ENCODE results near the gene LRRC61.

LRRC61 gene

GRCh38 chr7:150355666-150356059 lies 32.5 kb downstream of the LRRC61 start:
- no peak for DNase-seq (ENCODE audit: low read depth in 2 of 2)

GRCh38 chr7:150356265-150356897 lies 33.2 kb downstream of the LRRC61 start:
- DNase-seq (ENCODE audit: low read depth in 2 of 2): no peak

- peak in 1 of 2 experiments; percentile 49 for DNase-seq (ENCODE audit: low read depth in 2 of 2)
Observed at GRCh38 chr7:150357270-150357669, 34.1 kb downstream of the LRRC61 start.

GRCh38 chr7:150357771-150358427 lies 34.7 kb downstream of the LRRC61 start:
- no peak for DNase-seq (ENCODE audit: low read depth in 2 of 2)

GRCh38 chr7:150358433-150358832 lies 35.3 kb downstream of the LRRC61 start:
- no peak for DNase-seq (ENCODE audit: low read depth in 2 of 2)

- DNase-seq (ENCODE audit: low read depth in 2 of 2): no peak
Observed at GRCh38 chr7:150358988-150359621, 36.0 kb downstream of the LRRC61 start.

- no peak for DNase-seq (ENCODE audit: low read depth in 2 of 2)
Observed at GRCh38 chr7:150359622-150360362, 36.6 kb downstream of the LRRC61 start.

- DNase-seq (ENCODE audit: low read depth in 2 of 2): no peak
Observed at GRCh38 chr7:150360363-150361058, 37.4 kb downstream of the LRRC61 start.

- DNase-seq (ENCODE audit: low read depth in 2 of 2): no peak
Observed at GRCh38 chr7:150361402-150361801, 38.2 kb downstream of the LRRC61 start.

- DNase-seq (ENCODE audit: low read depth in 2 of 2): no peak
Observed at GRCh38 chr7:150361807-150362621, 38.9 kb downstream of the LRRC61 start.

- DNase-seq (ENCODE audit: low read depth in 2 of 2): no peak
Observed at GRCh38 chr7:150363370-150363769, 40.2 kb downstream of the LRRC61 start.

- no peak for DNase-seq (ENCODE audit: low read depth in 2 of 2)
Observed at GRCh38 chr7:150363872-150364271, 40.7 kb downstream of the LRRC61 start.

GRCh38 chr7:150365194-150365593 lies 42.0 kb downstream of the LRRC61 start:
- DNase-seq (ENCODE audit: low read depth in 2 of 2): no peak

- DNase-seq (ENCODE audit: low read depth in 2 of 2): no peak
Observed at GRCh38 chr7:150365673-150366398, 42.7 kb downstream of the LRRC61 start.

GRCh38 chr7:150367677-150368095 lies 44.5 kb downstream of the LRRC61 start:
- no peak for DNase-seq (ENCODE audit: low read depth in 2 of 2)

- DNase-seq (ENCODE audit: low read depth in 2 of 2): peak; percentile 65 to 78
Observed at GRCh38 chr7:150368096-150368883, 45.1 kb downstream of the LRRC61 start, which contains the start of gene REPIN1. Gene REPIN1, plus strand, starts transcription at chr7:150368822. Its CDS starts 890 bp downstream, at chr7:150369712.

GRCh38 chr7:150368884-150369747 lies 46.0 kb downstream of the LRRC61 start:
- DNase-seq (ENCODE audit: low read depth in 2 of 2): no peak
